Left lung (tissue), 10 donors: Measurements from ENCODE around the gene C1QTNF12. TPM values are rescaled to one million over a fixed set of nuclear protein-coding genes. Genes with fewer than 3 reads are reported as not detected.

Source experiments
- ATAC-seq: fragments of 200-7000 bp; cut with Tn5 transposase; one replicate; pipeline ENCODE4 v1.9.1; 2020; ENCODE audit warnings: moderate library complexity
- DNase-seq, 4 donors: peaks; one replicate each; pipeline ENCODE4 v3.0.0-alpha.2; 2013 to 2020
- H3K27ac ChIP-seq, 2 donors: fragments of 200-600 bp; sonication (generic) in 1 of 2; one replicate each; pipeline versions ENCODE4 v1.5.0 to v1.8.0; 2020 to 2021
- H3K27me3 ChIP-seq, 2 donors: fragments of 200-600 bp; sonication (generic) in 1 of 2; one replicate each; pipeline versions ENCODE4 v1.5.0 to v1.8.0; 2020 to 2021
- H3K36me3 ChIP-seq, 2 donors: fragments of 200-600 bp; sonication (generic) in 1 of 2; one replicate each; pipeline versions ENCODE4 v1.5.0 to v1.8.0; 2020 to 2021
- H3K4me1 ChIP-seq, 2 donors: fragments of 200-600 bp; one replicate each; pipeline ENCODE4 v1.8.0; 2021
- H3K4me3 ChIP-seq, 2 donors: fragments of 200-600 bp; sonication (generic) in 1 of 2; one replicate each; pipeline versions ENCODE4 v1.5.0 to v1.8.0; 2020 to 2021; ENCODE audit warnings: mild to moderate bottlenecking in 1 of 2
- H3K9me3 ChIP-seq, 2 donors: fragments of 200-600 bp; sonication (generic) in 1 of 2; one replicate each; pipeline versions ENCODE4 v1.5.0 to v1.8.0; 2020 to 2021
- CTCF ChIP-seq, 2 donors: fragments of 200-600 bp; sonication (generic) in 1 of 2; IDR thresholded peaks; one replicate each; pipeline versions ENCODE4 v1.5.0 to v1.8.0; 2021; ENCODE audit warnings: antibody characterized with exemption in 2 of 2
- intact Hi-C, 2 donors: fragments of 100-400 bp; cut with DNase I; formaldehyde crosslinking; loops; one replicate each; pipeline versions ENCODE4 v1.11.2 to v1.14.2; 2022
- polyA plus RNA-seq, 6 donors: library from polyadenylated mRNA; unstranded; fragments of 120-200 nt; gene quantifications; one replicate each; pipeline ENCODE4 v1.2.1, GENCODE V29; 2013; ENCODE audit not compliant: insufficient read length in 6 of 6
- total RNA-seq, 2 donors: library from RNA; stranded (reverse); fragmentation: NEBNext Ultra II Directional; extraction: Animal tissue kit (Norgen Biotek cat#: 25700); gene quantifications; one replicate each; pipeline ENCODE4 v1.2.1, GENCODE V29; 2021
- donor health status: DM: no; HTN: yes; CAD: no.
- donor health status: DM: no; HTN: no; CAD: no.

C1QTNF12 gene
- total and polyA plus RNA-seq, 8 donors = 0.52 to 2.2 (median 0.94) TPM

- no peak for TF ChIP-seq CTCF (IDR thresholded peaks at IDR 0.05)
- Histone ChIP-seq H3K4me3 (no peak overlapping the region), H3K4me1 (peaks cover 0 to 16% of the 10 kb centered on the region in 2 donors), H3K27me3 (peaks cover 0 to 2% of the 10 kb centered on the region in 2 donors), H3K9me3 (no peaks in the 10 kb centered on the region), H3K36me3 (peaks cover 0 to 92% of the 10 kb centered on the region in 2 donors), H3K27ac (no peak overlapping the region)
- intact Hi-C loops = no loop called here
- DNase-seq (no peak), ATAC-seq (no peak)
These were observed 27.2 kb downstream of the C1QTNF12 start for GRCh38 chr1:1219341-1219740.

- no peaks in the 10 kb centered on the region for H3K9me3 ChIP-seq
- TF ChIP-seq CTCF (IDR thresholded peaks at IDR 0.05) = no peak
- no peak overlapping the region for H3K27ac ChIP-seq
- no peak overlapping the region for H3K4me3 ChIP-seq
- H3K4me1 ChIP-seq = peaks cover 0 to 22% of the 10 kb centered on the region in 2 donors
- peaks cover 0 to 85% of the 10 kb centered on the region in 2 donors for H3K36me3 ChIP-seq
- no peak for DNase-seq
- peaks cover 0 to 9% of the 10 kb centered on the region in 2 donors for H3K27me3 ChIP-seq
- intact Hi-C loops = no loop called here
- ATAC-seq = no peak
These were observed 27.9 kb downstream of the C1QTNF12 start for GRCh38 chr1:1218524-1219200.

GRCh38 chr1:1217621-1218523, 28.6 kb downstream of the C1QTNF12 start:
- no peak overlapping the region for H3K4me3 ChIP-seq
- H3K27me3 ChIP-seq = peaks cover 0 to 17% of the 10 kb centered on the region in 2 donors
- no peak for DNase-seq
- H3K27ac ChIP-seq = no peak overlapping the region
- no peak for TF ChIP-seq CTCF (IDR thresholded peaks at IDR 0.05)
- no peak for ATAC-seq
- no peaks in the 10 kb centered on the region for H3K9me3 ChIP-seq
- H3K4me1 ChIP-seq = peaks cover 0 to 30% of the 10 kb centered on the region in 2 donors
- H3K36me3 ChIP-seq = peaks cover 0 to 77% of the 10 kb centered on the region in 2 donors
- intact Hi-C loops = no loop called here

GRCh38 chr1:1216770-1217620, 29.5 kb downstream of the C1QTNF12 start:
- ATAC-seq = no peak

More at GRCh38 chr1:1216770-1217620, 29.5 kb downstream of the C1QTNF12 start:
- intact Hi-C loops = no loop called here
- no peak for DNase-seq
- no peak for TF ChIP-seq CTCF (IDR thresholded peaks at IDR 0.05)
- Histone ChIP-seq H3K36me3 (peaks cover 0 to 69% of the 10 kb centered on the region in 2 donors), H3K27ac (no peak overlapping the region), H3K4me1 (peaks cover 0 to 38% of the 10 kb centered on the region in 2 donors), H3K9me3 (no peaks in the 10 kb centered on the region), H3K27me3 (peaks cover 0 to 22% of the 10 kb centered on the region in 2 donors), H3K4me3 (no peak overlapping the region)
